Right hindlimb (tissue), 1 donor: ENCODE data around the gene VAV3.

Experiments
- DNase-seq: peaks from one replicate; pipeline ENCODE4 v3.0.0-alpha.2; 2018

VAV3 gene

GRCh38 chr1:107552781-107553180 lies 412.2 kb downstream of the VAV3 start:
- no peak for DNase-seq

DNA sequence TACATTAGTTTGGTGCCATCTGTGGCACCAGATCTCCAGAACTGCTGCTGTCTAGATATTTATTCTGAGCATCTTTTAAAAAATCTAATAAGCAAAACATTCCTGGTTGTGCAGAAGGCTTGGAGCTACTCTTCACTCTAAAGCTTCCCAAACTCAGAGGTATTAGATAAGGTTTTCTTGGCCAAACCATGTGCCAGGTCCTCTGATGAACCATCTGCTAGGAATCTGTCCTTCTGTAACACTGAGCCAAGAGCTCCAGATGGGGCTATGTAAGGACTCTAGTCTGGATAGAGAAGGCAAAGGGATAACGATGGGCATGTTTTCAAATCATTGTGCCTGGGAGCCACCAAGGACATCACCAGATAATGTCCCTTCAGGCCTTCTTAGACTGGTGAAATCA lies 413.5 kb downstream of the VAV3 start:
- no peak for DNase-seq

DNA sequence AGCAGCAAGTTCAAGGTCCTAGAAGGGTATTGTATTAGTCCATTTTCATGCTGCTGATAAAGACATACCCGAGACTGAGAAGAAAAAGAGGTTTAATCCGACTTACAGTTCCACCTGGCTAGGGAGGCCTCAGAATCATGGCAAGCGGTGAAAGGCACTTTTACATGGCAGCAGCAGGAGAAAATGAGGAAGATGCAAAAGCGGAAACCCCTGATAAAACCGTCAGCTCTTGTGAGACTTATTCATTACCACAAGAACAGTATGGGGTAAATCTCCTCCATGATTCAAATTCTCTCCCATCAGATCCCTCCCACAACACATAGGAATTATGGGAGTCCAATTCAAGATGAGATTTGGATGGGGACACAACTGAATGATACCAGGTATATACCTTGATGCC lies 414.6 kb downstream of the VAV3 start:
- DNase-seq, result no peak

- no peak for DNase-seq
These were observed 415.7 kb downstream of the VAV3 start for GRCh38 chr1:107549152-107549810.

DNA sequence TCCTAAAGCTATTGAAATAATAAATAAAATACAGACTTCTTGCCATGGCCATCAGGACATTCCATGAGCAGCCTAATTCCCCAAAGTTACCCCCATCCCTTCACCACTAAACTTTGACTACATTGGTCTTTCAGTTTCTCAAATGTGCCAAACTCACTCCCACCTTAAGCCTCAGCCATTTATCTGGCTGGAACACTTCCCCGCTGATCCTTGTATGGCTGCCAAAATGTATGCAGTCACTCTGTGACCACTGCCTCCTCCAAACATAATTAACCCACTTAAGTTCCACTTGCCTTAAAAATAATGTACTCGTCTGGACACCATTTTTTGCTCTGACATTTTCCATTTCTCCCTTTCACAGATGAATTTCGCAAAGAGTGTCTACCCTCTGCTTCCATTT lies 416.7 kb downstream of the VAV3 start:
- no peak for DNase-seq

DNA sequence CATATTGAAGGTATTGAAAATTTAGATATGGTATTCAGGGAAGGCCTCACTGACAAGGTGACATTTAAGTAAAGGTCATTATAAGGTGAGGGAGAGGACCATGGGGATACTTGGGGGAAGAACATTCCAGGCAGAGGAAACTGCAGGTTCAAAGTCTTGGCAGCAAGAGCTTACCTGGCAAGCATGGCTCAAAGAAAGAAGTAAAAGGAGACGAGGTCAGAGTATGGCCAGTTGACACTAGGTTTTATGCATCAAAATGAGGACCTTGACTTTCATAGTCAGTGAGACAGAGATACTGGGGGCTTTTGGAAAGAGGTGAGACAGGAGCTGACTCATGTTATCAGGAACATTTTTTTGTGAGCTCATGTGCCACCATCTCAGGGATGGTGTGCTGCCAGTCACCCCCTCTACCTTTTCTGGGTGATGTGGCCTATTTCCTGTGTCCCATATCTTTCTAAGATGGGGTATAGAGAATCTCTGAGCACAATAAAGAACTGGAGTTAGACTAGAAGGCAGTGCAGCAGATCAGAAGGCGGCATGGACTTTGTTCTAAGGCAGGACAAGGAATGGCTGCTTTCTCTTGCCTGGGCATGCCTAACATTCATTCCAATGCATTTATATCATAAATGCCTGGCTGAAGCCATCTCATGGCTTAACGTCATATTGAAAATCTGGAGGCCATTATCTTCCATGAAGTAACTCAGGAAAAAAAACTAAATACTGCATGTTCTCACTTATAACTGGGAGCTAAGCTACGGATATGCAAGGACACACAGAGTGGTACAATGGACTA lies 417.4 kb downstream of the VAV3 start:
- DNase-seq, result no peak

- DNase-seq, result no peak
These were observed 418.4 kb downstream of the VAV3 start for GRCh38 chr1:107546576-107546975.

GRCh38 chr1:107545879-107546278 lies 419.1 kb downstream of the VAV3 start:
- DNase-seq, result no peak

GRCh38 chr1:107545056-107545577 lies 419.9 kb downstream of the VAV3 start:
- DNase-seq, result no peak

DNA sequence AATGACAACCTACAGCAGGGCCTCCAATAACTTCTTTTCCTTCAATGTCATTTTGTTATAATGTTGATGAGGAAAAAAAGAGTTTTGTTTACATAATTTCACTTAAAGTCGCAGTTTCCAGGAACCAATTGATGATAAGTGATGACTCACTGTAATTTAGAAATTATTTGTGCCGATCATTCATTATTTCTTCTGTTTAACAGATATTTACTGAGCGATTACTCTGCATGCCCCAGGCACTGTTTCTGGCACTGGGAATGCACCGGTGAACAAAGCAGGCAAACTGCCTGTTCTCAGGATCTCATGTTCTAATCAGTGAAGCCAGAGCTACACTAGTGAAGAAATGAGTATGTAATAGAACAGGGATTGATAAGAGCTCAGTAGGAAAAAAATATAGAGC lies 420.7 kb downstream of the VAV3 start:
- no peak for DNase-seq

GRCh38 chr1:107541412-107541811 lies 423.6 kb downstream of the VAV3 start:
- DNase-seq, result no peak

- DNase-seq, result no peak
These were observed 426.5 kb downstream of the VAV3 start for GRCh38 chr1:107538502-107538901.

DNA sequence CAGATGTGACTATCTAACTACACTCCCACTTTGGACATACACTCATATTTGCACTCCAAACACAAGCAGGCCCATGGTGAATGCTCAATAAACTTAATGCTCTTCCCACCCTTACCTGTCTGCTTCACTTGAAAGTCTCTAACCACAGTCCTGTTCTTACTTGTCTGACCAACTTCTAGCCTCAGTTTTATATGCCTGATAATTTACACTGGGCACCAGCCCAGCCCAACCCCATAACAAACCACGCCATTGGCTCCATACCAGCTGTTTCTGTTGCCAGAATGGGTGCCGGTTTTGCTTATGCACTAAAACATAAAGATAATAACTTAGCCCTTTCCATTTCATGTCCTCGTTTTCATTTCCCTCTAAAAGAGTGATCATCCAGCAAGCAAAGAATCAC lies 428.7 kb downstream of the VAV3 start:
- DNase-seq, result no peak

DNA sequence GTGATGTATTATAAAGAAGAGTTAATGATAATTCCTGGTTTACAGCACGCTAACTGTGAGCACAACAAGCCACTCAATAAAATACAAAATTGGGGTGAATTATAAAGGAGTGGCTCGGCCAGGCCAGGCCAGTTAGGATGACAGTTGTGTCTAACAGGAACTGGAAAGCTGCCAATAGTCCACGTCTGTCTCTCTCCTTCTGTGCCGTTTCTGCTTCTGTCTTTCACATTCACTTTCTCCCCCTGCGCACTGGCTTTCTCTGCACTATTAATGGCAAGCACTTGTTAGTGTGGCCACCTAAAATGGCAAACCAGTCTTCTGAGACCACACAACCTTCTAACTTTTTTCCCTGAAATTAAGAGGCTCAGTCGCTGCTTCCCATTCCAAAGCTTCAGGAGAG lies 429.9 kb downstream of the VAV3 start:
- DNase-seq, result no peak

DNA sequence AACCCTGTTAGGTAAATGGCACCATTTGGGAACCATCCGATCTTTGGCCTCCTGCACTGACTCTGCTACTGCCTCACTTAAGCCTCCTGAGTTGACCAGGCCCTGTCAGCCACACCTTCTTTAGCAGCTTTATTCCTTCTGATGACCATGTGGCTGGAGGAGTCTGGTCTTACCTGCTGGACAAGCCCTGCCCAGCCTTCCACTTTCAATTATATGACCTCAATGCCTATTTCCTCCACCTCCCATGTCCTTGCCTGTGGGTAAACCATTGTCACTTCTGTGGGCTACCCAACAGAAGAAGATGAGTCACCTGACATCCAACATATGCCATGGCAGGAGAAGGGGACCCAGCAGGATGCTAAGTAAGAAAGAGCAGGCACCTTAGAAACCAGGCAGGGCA lies 430.3 kb downstream of the VAV3 start:
- no peak for DNase-seq

DNA sequence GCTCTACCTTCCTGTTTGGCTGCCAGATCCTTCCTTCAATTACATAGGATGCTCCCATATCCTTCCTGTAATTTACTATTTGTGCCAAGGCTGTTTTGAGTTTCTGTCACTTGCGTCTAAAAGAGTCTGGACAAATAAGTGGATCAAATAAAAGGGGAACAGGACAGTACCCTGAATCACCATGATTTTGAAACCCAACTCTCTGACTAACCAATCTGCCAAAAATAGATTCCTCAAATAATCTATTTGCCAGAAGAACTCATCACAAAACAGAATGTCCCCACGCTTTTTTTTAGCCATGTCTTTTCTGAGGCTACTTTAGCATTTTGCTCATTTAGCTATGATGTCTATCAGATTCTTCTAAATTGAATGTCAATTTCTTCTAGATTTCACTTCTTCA lies 431.5 kb downstream of the VAV3 start:
- DNase-seq, result no peak

GRCh38 chr1:107532318-107532717 lies 432.7 kb downstream of the VAV3 start:
- DNase-seq, result no peak

DNA sequence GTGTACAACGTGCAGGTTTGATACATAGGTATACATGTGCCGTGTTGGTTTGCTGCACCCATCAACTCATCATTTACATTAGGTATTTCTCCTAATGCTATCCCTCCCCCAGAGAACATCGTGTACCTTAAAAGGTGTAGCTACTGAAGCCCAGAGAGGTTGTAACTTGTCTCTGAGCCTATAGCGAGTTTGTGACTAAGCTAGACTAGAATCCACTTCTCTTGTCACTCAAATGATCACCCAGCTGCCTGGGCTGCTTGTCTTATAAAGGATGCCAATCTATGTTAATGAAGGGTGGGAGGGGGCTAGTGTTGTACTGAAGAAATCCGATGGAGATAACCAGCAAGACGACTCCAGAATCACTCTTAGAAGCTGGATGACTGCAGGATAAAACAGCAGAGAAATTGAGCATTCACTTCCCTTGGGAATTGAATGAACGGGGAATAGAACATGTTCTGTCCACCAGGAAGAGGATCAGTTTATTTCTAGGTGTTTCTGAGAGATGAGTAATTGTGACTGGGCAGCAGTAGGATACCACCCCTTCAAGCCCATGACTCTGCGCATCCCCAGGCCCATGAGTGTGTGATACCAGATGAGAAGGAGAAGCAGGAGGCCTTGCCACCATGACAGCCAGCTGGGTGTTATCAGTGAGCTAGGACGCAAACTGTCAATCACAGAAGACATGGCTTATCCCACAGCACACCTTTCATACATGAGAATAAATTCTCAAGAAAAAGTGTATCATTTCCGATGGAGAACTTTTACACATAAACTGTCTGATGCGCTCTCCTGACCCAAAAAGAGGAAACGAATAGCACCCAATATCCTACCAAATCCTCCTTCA lies 433.7 kb downstream of the VAV3 start:
- DNase-seq, result no peak

GRCh38 chr1:107530543-107530942 lies 434.4 kb downstream of the VAV3 start:
- no peak for DNase-seq

- DNase-seq, result no peak
These were observed 435.4 kb downstream of the VAV3 start for GRCh38 chr1:107529511-107530149.

DNA sequence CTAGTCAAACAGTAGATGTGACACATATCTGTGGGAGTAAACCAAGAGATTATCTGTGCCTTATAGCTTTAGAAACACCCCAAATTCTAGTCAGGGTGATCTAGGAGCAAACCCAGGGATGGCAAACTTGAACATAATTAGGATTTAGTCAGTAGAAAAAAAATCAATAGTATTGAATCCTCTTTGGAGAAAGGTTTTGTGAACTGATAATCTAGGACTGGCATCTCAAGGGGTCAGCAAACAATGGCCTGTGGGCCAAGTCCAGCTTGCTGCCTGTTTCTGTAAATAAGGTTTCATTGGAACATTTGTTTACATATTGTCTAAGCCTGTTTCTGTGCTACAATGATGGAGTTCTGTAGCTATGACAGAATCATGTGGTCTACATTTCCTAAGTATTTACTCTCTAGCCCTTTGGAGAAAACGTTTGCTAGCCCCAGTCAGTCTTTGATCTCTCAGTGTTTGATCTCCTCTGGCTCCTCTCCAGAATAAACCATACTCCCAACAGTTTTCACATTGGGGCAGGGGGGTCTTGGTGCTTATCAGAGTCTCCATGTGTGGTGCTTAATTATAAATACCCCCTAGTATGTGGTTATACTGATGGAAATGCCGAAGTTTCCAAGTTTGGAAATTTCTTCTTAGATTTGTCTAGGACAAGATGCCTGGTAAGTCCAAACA lies 438.3 kb downstream of the VAV3 start:
- no peak for DNase-seq

GRCh38 chr1:107525961-107526360 lies 439.0 kb downstream of the VAV3 start:
- no peak for DNase-seq
